ENCODE results near the gene WDR88. TPM values are rescaled to one million over a fixed set of nuclear protein-coding genes. Genes with fewer than 3 reads are reported as not detected.
A peak's percentile ranks its signal among the peaks of the same experiment; 100 is the strongest.
"Not testable (repeated sequence)": the region's sequence is repeated elsewhere in the genome, so short reads cannot be mapped to it uniquely, and the experiment has no call there.

WDR88 gene
- total RNA-seq, 2 experiments from 2014 or later, result not detected

DNA sequence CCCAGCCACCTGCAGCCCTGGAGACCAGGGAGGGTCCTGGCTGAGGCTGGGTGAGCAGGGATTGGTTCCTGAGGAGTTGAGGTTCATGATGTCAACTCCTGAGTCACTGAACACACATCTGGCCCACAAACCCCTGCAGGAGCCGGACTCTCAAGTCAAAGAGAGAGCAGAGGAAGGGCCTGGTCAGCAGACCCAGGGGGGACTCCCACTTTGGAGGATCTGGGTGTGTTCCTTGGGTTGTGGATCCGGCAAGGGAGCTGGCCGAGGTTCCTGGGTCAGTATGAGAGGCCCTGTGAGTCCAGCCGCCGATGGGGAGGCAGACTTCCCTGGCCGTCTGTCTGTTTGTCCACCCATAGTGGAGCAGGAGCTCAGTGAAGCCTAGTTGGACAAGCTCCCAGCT lies 89.7 kb downstream of the WDR88 start:
- Mint-ChIP-seq H3K4me3 (no peak overlapping the region), H3K9me3 (no peaks in the 10 kb centered on the region), H3K36me3 (no peaks in the 10 kb centered on the region), H3K4me1 (ENCODE audit: low read depth) (peaks cover 8% of the 10 kb centered on the region), H3K27me3 (peaks cover 39% of the 10 kb centered on the region), H3K27ac (no peak overlapping the region)
- ChIA-PET CTCF (interaction anchor here (1.1 kb wide), 1 partner anchor 14 kb away, joined by 4 read pairs; no protein-coding TSS in a partner anchor), POLR2A (no interaction called here)
- DNase-seq, result no peak
- intact Hi-C loops (cut with micrococcal nuclease), result no loop called here

DNA sequence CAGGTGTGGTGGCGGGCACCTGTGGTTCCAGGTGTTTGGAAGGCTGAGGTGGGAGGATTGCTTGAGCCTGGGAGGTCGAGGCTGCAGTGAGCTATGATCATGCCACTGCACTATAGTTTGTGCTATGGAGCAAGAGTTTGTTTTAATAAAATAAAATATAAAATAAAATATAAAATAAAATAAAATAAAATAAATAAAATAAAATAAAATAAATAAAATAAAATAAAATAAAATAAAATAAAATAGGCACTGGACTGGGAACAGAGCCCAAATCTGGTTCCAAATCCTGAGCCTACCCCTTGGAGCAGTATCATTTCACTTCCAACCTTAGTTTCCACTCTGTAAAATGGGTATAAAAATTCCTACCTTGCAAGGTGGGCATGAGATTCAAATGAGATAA lies 90.3 kb downstream of the WDR88 start:
- H3K36me3 Mint-ChIP-seq; H3K9me3 Mint-ChIP-seq; DNase-seq; intact Hi-C loops (cut with micrococcal nuclease); H3K27ac Mint-ChIP-seq; H3K4me3 Mint-ChIP-seq; POLR2A ChIA-PET; CTCF ChIA-PET; H3K4me1 Mint-ChIP-seq (ENCODE audit: low read depth): not testable (repeated sequence)
- peaks cover 42% of the 10 kb centered on the region for H3K27me3 Mint-ChIP-seq

DNA sequence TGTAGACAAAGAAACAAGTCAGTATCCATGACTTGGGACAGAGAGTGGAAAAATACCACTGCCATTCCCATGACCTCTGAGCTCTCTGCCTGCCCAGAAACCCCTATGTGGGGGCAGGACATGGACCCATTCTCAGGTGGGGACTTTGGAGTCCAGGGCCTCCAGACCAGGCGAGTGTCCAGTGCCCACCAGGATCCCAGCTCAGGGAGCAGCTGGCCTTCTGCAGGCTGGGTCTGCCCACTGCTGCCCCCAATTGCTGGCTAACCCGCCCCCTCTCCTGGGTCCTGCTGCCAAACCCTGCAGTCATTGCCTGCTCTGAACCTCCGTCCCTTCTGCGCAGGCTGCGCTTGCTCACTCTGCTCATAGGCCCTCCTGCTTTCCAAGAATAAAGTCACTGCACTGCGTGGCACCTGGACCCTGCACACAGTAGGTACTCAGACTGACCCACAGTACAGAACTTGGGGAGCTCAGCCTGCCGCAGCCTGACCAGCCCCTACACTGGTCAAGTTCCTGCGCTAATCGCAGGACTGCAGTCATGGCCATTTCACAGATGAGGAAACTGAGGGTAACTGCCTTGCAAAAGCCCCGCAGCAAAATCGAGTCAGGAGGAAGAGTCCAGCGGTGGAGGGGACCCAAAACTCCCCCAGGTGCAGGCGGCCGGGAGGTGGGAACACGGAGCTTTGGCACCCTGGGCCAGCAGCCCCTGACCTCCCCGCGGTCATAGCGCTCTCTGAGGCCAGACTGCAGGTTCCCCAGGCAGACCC lies 93.0 kb downstream of the WDR88 start:
- no peak for DNase-seq
- Mint-ChIP-seq H3K27ac (no peak overlapping the region), H3K4me3 (peak overlapping the region; percentile 17), H3K4me1 (ENCODE audit: low read depth) (peaks cover 10% of the 10 kb centered on the region), H3K36me3 (peaks cover 12% of the 10 kb centered on the region), H3K27me3 (peaks cover 59% of the 10 kb centered on the region), H3K9me3 (peaks cover 15% of the 10 kb centered on the region)
- POLR2A ChIA-PET, result no interaction called here
- CTCF ChIA-PET, result interaction anchor here (0.6 to 1.6 kb wide), 2 partner anchors 147 to 553 kb away, joined by 3 to 4 read pairs; no protein-coding TSS in a partner anchor
- intact Hi-C loops (cut with micrococcal nuclease), result no loop called here

Other genes with a start within 250 kb of the WDR88 start
- gene CEP89, start 160.2 kb upstream of the WDR88 start, total RNA-seq, result 10 to 100 TPM; 15.6 to 21.0 TPM
- 1 to 10 TPM; 8.1 to 8.3 TPM for gene FAAP24, start 159.9 kb upstream of the WDR88 start, total RNA-seq
- 1 to 10 TPM; 1.7 to 2.9 TPM for gene RHPN2, start 67.2 kb upstream of the WDR88 start, total RNA-seq
- 1 to 10 TPM; 8.9 to 9.9 TPM for gene GPATCH1, start 50.9 kb upstream of the WDR88 start, total RNA-seq
- gene LRP3, start 62.2 kb downstream of the WDR88 start, total RNA-seq, result under 1 TPM; 0.19 to 0.22 TPM
- gene SLC7A10, start 93.7 kb downstream of the WDR88 start, total RNA-seq, result not detected
- gene CEBPA, start 170.4 kb downstream of the WDR88 start, total RNA-seq, result under 1 TPM; 0.22 to 0.33 TPM
- gene CEBPG, start 241.6 kb downstream of the WDR88 start, total RNA-seq, result 10 to 100 TPM; 30.6 to 30.9 TPM